ENCODE data around the gene LHX2. TPM values are rescaled to one million over a fixed set of nuclear protein-coding genes. Genes with fewer than 3 reads are reported as not detected.

LHX2 gene
- total RNA-seq, 2 experiments from 2014 or later = 0.14 TPM; not detected in 1

GRCh38 chr9:124018730-124019697 lies 7.4 kb downstream of the LHX2 start:
- H3K36me3 ChIP-seq (ENCODE audit: insufficient read depth, low read length) = no peaks in the 10 kb centered on the region
- H3K27me3 Mint-ChIP-seq = peaks cover 86% of the 10 kb centered on the region
- H3K9me3 ChIP-seq (ENCODE audit: control insufficient read depth in 1 of 2, insufficient read depth in 1 of 2, low read length in 2 of 2) = peaks cover 0 to 37% of the 10 kb centered on the region in 2 experiments
- ATAC-seq (ENCODE audit: poor library complexity) (no peak), DNase-seq (no peak)
- ChIA-PET CTCF (no interaction called here), POLR2A (no interaction called here)
- peaks cover 81 to 97% of the 10 kb centered on the region in 2 experiments for H3K27me3 ChIP-seq (ENCODE audit: control insufficient read depth in 1 of 2, insufficient read depth in 2 of 2, low read length in 2 of 2)
- H3K4me1 Mint-ChIP-seq (ENCODE audit: low read depth) = peaks cover 50% of the 10 kb centered on the region
- peaks cover 45% of the 10 kb centered on the region for H3K4me1 ChIP-seq (ENCODE audit: insufficient read depth, low read length)
- no peak overlapping the region for H3K27ac Mint-ChIP-seq
- H3K4me3 Mint-ChIP-seq = peak overlapping the region; percentile 69
- H3K27ac ChIP-seq (ENCODE audit: low read depth in 1 of 2, low read length in 2 of 2) = no peak overlapping the region
- TF ChIP-seq, protein P1, sequence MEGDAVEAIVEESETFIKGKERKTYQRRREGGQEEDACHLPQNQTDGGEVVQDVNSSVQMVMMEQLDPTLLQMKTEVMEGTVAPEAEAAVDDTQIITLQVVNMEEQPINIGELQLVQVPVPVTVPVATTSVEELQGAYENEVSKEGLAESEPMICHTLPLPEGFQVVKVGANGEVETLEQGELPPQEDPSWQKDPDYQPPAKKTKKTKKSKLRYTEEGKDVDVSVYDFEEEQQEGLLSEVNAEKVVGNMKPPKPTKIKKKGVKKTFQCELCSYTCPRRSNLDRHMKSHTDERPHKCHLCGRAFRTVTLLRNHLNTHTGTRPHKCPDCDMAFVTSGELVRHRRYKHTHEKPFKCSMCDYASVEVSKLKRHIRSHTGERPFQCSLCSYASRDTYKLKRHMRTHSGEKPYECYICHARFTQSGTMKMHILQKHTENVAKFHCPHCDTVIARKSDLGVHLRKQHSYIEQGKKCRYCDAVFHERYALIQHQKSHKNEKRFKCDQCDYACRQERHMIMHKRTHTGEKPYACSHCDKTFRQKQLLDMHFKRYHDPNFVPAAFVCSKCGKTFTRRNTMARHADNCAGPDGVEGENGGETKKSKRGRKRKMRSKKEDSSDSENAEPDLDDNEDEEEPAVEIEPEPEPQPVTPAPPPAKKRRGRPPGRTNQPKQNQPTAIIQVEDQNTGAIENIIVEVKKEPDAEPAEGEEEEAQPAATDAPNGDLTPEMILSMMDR (IDR thresholded peaks at IDR 0.05) = no peak
- no peaks in the 10 kb centered on the region for H3K36me3 Mint-ChIP-seq (ENCODE audit: low read depth)
- H3K9me3 Mint-ChIP-seq = no peaks in the 10 kb centered on the region
- intact Hi-C loops (cut with DNase I, micrococcal nuclease) = no loop called here
- no peak overlapping the region for H3K4me3 ChIP-seq (ENCODE audit: low read length)

- H3K36me3 Mint-ChIP-seq (ENCODE audit: low read depth) = no peaks in the 10 kb centered on the region
- DNase-seq (no peak), ATAC-seq (ENCODE audit: poor library complexity) (no peak)
- H3K36me3 ChIP-seq (ENCODE audit: insufficient read depth, low read length) = no peaks in the 10 kb centered on the region
- H3K27ac Mint-ChIP-seq = no peak overlapping the region
- no peak overlapping the region for H3K4me3 Mint-ChIP-seq
- POLR2A ChIA-PET = no interaction called here
- CTCF ChIA-PET = no interaction called here
- no peak overlapping the region for H3K4me3 ChIP-seq (ENCODE audit: low read length)
- H3K27me3 ChIP-seq (ENCODE audit: control insufficient read depth in 1 of 2, insufficient read depth in 2 of 2, low read length in 2 of 2) = peaks cover 80 to 97% of the 10 kb centered on the region in 2 experiments
- H3K9me3 Mint-ChIP-seq = no peaks in the 10 kb centered on the region
- TF ChIP-seq, protein P1 (IDR thresholded peaks at IDR 0.05) = no peak
- intact Hi-C loops (cut with DNase I, micrococcal nuclease) = no loop called here
- peaks cover 45% of the 10 kb centered on the region for H3K4me1 ChIP-seq (ENCODE audit: insufficient read depth, low read length)
- H3K27me3 Mint-ChIP-seq = peaks cover 86% of the 10 kb centered on the region
- H3K9me3 ChIP-seq (ENCODE audit: control insufficient read depth in 1 of 2, insufficient read depth in 1 of 2, low read length in 2 of 2) = peaks cover 0 to 37% of the 10 kb centered on the region in 2 experiments
- H3K27ac ChIP-seq (ENCODE audit: low read depth in 1 of 2, low read length in 2 of 2) = no peak overlapping the region
- peaks cover 45% of the 10 kb centered on the region for H3K4me1 Mint-ChIP-seq (ENCODE audit: low read depth)
Measured at GRCh38 chr9:124019771-124020519, 8.4 kb downstream of the LHX2 start.

DNA sequence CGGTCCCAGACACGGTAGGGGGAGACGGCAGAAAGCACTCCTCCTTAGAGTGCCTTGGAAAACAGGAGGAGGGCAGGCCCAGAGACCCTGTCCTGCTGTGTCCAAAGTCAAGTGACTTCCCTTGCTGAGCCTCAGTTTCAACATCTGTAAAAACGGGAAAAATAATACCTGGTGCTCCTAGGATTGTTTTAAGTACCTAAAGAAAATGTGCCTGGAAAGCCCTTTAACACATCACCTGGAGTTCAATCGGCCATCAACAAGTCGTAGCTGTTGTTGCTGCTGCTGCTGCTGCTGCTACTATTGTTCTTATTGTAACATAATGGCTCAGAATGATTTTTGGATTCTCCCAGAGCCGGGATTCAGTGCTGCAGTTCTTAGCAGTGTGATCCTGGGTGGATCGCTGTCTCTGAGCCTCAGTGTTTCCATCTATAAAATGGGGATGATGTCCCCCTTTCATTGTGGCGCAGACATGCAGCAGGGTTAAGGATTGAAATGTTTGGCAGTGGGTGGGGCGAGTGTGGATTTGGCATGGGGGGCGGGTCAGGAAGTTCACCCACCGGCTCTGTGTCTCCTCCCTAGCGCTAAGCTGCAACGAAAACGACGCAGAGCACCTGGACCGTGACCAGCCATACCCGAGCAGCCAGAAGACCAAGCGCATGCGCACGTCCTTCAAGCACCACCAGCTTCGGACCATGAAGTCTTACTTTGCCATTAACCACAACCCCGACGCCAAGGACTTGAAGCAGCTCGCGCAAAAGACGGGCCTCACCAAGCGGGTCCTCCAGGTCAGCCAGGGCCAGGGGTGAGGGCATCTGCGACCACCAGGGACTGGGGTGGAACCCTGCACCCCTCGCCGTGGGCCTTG lies 9.2 kb downstream of the LHX2 start:
- Mint-ChIP-seq H3K27ac (no peak overlapping the region), H3K9me3 (no peaks in the 10 kb centered on the region), H3K4me1 (ENCODE audit: low read depth) (peaks cover 45% of the 10 kb centered on the region), H3K36me3 (ENCODE audit: low read depth) (no peaks in the 10 kb centered on the region), H3K4me3 (no peak overlapping the region), H3K27me3 (peaks cover 85% of the 10 kb centered on the region)
- Histone ChIP-seq H3K4me3 (ENCODE audit: low read length) (no peak overlapping the region), H3K27me3 (ENCODE audit: control insufficient read depth in 1 of 2, insufficient read depth in 2 of 2, low read length in 2 of 2) (peaks cover 74 to 90% of the 10 kb centered on the region in 2 experiments), H3K36me3 (ENCODE audit: insufficient read depth, low read length) (no peaks in the 10 kb centered on the region), H3K27ac (ENCODE audit: low read depth in 1 of 2, low read length in 2 of 2) (no peak overlapping the region), H3K9me3 (ENCODE audit: control insufficient read depth in 1 of 2, insufficient read depth in 1 of 2, low read length in 2 of 2) (peaks cover 0 to 31% of the 10 kb centered on the region in 2 experiments), H3K4me1 (ENCODE audit: insufficient read depth, low read length) (peaks cover 40% of the 10 kb centered on the region)
- no peak for ATAC-seq (ENCODE audit: poor library complexity)
- CTCF ChIA-PET = no interaction called here
- DNase-seq = no peak
- intact Hi-C loops (cut with DNase I, micrococcal nuclease) = no loop called here
- TF ChIP-seq, protein P1 (IDR thresholded peaks at IDR 0.05) = no peak
- POLR2A ChIA-PET = no interaction called here

Measured in CD4-positive, alpha-beta T cell (primary cell).